GM23338 (cell line): ENCODE measurements around the gene GAA.

Source experiments
- CREB1 ChIP-seq: fragments of 250-450 bp; sonication (Bioruptor Pico); IDR thresholded peaks from 2 replicates; pipeline ENCODE4 v1.5.0; 2020; ENCODE audit warnings: low read depth, mild to moderate bottlenecking, moderate library complexity
- EZH2 ChIP-seq: fragments of 200-600 bp; sonication (generic); IDR thresholded peaks from one replicate; pipeline ENCODE4 v1.8.0; 2017; ENCODE audit warnings: antibody characterized with exemption, mild to moderate bottlenecking, low read depth; ENCODE audit not compliant: unreplicated experiment
- EZH2phosphoT487 ChIP-seq: fragments of 200-600 bp; sonication (generic); IDR thresholded peaks from one replicate; pipeline ENCODE4 v1.8.1; 2018; ENCODE audit warnings: antibody characterized with exemption; ENCODE audit not compliant: unreplicated experiment
- JUNB ChIP-seq: IDR thresholded peaks from one replicate; pipeline ENCODE4 v1.6.1; 2016; ENCODE audit warnings: antibody characterized with exemption; ENCODE audit not compliant: unreplicated experiment
- NANOG ChIP-seq: IDR thresholded peaks from 2 replicates; pipeline ENCODE4 v1.6.1; 2016; ENCODE audit warnings: antibody characterized with exemption, borderline replicate concordance
- POLR2AphosphoS5 ChIP-seq: IDR thresholded peaks from 2 replicates; pipeline ENCODE4 v1.6.1; 2016; ENCODE audit warnings: antibody characterized with exemption, low read depth
- STAT1 ChIP-seq: IDR thresholded peaks from one replicate; pipeline ENCODE4 v1.6.1; 2016; ENCODE audit warnings: antibody characterized with exemption; ENCODE audit not compliant: unreplicated experiment
- ZNF114 ChIP-seq: fragments of 250-450 bp; sonication (Bioruptor Pico); IDR thresholded peaks from 2 replicates; pipeline ENCODE4 v1.5.0; 2020; ENCODE audit warnings: mild to moderate bottlenecking, moderate library complexity
- ZNF331 ChIP-seq: fragments of 250-450 bp; sonication (Bioruptor Pico); IDR thresholded peaks from 2 replicates; pipeline ENCODE4 v1.5.0; 2020; ENCODE audit warnings: low read depth, mild to moderate bottlenecking, moderate library complexity
- TF ChIP-seq, protein P1 (sequence below): IDR thresholded peaks from one replicate; pipeline ENCODE4 v1.6.1; 2018; ENCODE audit warnings: antibody characterized with exemption; ENCODE audit not compliant: unreplicated experiment
- TF ChIP-seq, protein P2 (sequence below), 2 experiments: fragments of 200-600 bp in 1 of 2; sonication (generic) in 1 of 2; conservative IDR thresholded peaks; 2 replicates each; pipeline versions ENCODE4 v1.5.1 to v1.6.1; 2016 to 2017; ENCODE audit warnings: antibody characterized with exemption in 2 of 2, low read depth in 2 of 2, mild to moderate bottlenecking in 2 of 2, moderate library complexity in 1 of 2
- TF ChIP-seq, protein P3 (sequence below): IDR thresholded peaks from 2 replicates; pipeline ENCODE4 v1.6.1; 2016; ENCODE audit warnings: antibody characterized with exemption
- TF ChIP-seq, protein P4 (sequence below): fragments of 250-450 bp; sonication (Bioruptor Pico); IDR thresholded peaks from 2 replicates; pipeline ENCODE4 v1.5.0; 2020; ENCODE audit warnings: mild to moderate bottlenecking, moderate library complexity

DNA sequence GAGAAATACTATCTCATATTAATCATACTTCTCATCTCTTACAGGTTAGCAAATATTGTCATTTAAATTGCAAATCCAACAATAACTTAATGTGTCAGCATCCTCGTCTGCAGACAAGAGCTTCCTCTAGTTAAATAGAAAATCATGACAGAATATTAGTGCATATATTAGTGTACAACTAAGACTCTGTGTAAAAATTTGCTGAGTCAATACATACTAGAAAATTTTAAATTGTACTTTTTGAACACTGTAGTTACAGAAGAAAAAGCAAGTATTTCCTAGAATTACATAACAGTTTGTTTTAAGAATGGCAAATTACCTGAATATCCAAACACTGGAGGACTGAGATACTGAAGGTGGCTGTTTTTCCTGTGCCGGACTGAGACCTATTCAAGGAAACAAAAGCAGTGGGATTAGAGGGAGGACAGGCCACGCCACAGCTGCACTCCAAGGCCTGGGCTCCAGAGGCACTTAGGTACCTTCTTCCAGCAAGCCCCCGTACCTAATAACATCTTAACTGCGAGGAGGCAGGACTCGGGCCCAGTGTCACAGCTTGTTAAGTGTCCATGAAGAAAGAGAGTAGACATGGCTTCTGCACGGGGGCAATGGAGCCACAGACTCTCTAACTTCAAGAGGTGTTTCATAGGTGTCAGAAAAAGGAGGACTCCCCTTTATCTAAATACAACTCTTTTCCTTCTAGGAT lies 40.2 kb downstream of the GAA start:
- TF ChIP-seq, protein P1, sequence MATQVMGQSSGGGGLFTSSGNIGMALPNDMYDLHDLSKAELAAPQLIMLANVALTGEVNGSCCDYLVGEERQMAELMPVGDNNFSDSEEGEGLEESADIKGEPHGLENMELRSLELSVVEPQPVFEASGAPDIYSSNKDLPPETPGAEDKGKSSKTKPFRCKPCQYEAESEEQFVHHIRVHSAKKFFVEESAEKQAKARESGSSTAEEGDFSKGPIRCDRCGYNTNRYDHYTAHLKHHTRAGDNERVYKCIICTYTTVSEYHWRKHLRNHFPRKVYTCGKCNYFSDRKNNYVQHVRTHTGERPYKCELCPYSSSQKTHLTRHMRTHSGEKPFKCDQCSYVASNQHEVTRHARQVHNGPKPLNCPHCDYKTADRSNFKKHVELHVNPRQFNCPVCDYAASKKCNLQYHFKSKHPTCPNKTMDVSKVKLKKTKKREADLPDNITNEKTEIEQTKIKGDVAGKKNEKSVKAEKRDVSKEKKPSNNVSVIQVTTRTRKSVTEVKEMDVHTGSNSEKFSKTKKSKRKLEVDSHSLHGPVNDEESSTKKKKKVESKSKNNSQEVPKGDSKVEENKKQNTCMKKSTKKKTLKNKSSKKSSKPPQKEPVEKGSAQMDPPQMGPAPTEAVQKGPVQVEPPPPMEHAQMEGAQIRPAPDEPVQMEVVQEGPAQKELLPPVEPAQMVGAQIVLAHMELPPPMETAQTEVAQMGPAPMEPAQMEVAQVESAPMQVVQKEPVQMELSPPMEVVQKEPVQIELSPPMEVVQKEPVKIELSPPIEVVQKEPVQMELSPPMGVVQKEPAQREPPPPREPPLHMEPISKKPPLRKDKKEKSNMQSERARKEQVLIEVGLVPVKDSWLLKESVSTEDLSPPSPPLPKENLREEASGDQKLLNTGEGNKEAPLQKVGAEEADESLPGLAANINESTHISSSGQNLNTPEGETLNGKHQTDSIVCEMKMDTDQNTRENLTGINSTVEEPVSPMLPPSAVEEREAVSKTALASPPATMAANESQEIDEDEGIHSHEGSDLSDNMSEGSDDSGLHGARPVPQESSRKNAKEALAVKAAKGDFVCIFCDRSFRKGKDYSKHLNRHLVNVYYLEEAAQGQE = no peak
- TF ChIP-seq, protein P2, sequence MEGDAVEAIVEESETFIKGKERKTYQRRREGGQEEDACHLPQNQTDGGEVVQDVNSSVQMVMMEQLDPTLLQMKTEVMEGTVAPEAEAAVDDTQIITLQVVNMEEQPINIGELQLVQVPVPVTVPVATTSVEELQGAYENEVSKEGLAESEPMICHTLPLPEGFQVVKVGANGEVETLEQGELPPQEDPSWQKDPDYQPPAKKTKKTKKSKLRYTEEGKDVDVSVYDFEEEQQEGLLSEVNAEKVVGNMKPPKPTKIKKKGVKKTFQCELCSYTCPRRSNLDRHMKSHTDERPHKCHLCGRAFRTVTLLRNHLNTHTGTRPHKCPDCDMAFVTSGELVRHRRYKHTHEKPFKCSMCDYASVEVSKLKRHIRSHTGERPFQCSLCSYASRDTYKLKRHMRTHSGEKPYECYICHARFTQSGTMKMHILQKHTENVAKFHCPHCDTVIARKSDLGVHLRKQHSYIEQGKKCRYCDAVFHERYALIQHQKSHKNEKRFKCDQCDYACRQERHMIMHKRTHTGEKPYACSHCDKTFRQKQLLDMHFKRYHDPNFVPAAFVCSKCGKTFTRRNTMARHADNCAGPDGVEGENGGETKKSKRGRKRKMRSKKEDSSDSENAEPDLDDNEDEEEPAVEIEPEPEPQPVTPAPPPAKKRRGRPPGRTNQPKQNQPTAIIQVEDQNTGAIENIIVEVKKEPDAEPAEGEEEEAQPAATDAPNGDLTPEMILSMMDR (conservative IDR thresholded peaks at IDR 0.05; ENCODE audit: low read depth in 2 of 2) = no peak
- TF ChIP-seq POLR2AphosphoS5 (no peak), CREB1 (CRISPR knock-in tag) (no peak), EZH2 (no peak), EZH2phosphoT487 (no peak), ZNF331 (no peak), JUNB (no peak), ZNF114 (CRISPR knock-in tag) (no peak), NANOG (no peak), STAT1 (no peak)
- TF ChIP-seq, protein P3, sequence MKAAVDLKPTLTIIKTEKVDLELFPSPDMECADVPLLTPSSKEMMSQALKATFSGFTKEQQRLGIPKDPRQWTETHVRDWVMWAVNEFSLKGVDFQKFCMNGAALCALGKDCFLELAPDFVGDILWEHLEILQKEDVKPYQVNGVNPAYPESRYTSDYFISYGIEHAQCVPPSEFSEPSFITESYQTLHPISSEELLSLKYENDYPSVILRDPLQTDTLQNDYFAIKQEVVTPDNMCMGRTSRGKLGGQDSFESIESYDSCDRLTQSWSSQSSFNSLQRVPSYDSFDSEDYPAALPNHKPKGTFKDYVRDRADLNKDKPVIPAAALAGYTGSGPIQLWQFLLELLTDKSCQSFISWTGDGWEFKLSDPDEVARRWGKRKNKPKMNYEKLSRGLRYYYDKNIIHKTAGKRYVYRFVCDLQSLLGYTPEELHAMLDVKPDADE = no peak
- TF ChIP-seq, protein P4, sequence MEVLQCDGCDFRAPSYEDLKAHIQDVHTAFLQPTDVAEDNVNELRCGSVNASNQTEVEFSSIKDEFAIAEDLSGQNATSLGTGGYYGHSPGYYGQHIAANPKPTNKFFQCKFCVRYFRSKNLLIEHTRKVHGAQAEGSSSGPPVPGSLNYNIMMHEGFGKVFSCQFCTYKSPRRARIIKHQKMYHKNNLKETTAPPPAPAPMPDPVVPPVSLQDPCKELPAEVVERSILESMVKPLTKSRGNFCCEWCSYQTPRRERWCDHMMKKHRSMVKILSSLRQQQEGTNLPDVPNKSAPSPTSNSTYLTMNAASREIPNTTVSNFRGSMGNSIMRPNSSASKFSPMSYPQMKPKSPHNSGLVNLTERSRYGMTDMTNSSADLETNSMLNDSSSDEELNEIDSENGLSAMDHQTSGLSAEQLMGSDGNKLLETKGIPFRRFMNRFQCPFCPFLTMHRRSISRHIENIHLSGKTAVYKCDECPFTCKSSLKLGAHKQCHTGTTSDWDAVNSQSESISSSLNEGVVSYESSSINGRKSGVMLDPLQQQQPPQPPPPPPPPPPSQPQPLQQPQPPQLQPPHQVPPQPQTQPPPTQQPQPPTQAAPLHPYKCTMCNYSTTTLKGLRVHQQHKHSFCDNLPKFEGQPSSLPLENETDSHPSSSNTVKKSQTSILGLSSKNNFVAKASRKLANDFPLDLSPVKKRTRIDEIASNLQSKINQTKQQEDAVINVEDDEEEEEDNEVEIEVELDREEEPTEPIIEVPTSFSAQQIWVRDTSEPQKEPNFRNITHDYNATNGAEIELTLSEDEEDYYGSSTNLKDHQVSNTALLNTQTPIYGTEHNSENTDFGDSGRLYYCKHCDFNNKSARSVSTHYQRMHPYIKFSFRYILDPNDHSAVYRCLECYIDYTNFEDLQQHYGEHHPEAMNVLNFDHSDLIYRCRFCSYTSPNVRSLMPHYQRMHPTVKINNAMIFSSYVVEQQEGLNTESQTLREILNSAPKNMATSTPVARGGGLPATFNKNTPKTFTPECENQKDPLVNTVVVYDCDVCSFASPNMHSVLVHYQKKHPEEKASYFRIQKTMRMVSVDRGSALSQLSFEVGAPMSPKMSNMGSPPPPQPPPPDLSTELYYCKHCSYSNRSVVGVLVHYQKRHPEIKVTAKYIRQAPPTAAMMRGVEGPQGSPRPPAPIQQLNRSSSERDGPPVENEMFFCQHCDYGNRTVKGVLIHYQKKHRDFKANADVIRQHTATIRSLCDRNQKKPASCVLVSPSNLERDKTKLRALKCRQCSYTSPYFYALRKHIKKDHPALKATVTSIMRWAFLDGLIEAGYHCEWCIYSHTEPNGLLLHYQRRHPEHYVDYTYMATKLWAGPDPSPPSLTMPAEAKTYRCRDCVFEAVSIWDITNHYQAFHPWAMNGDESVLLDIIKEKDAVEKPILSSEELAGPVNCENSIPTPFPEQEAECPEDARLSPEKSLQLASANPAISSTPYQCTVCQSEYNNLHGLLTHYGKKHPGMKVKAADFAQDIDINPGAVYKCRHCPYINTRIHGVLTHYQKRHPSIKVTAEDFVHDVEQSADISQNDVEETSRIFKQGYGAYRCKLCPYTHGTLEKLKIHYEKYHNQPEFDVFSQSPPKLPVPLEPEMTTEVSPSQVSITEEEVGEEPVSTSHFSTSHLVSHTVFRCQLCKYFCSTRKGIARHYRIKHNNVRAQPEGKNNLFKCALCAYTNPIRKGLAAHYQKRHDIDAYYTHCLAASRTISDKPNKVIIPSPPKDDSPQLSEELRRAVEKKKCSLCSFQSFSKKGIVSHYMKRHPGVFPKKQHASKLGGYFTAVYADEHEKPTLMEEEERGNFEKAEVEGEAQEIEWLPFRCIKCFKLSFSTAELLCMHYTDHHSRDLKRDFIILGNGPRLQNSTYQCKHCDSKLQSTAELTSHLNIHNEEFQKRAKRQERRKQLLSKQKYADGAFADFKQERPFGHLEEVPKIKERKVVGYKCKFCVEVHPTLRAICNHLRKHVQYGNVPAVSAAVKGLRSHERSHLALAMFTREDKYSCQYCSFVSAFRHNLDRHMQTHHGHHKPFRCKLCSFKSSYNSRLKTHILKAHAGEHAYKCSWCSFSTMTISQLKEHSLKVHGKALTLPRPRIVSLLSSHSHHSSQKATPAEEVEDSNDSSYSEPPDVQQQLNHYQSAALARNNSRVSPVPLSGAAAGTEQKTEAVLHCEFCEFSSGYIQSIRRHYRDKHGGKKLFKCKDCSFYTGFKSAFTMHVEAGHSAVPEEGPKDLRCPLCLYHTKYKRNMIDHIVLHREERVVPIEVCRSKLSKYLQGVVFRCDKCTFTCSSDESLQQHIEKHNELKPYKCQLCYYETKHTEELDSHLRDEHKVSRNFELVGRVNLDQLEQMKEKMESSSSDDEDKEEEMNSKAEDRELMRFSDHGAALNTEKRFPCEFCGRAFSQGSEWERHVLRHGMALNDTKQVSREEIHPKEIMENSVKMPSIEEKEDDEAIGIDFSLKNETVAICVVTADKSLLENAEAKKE (CRISPR knock-in tag) = no peak
